Stimulated activated CD8-positive, alpha-beta memory T cell treated with anti-CD3 and anti-CD28 coated beads, Interleukin-7, amount 100 ng/mL, for 24 hours (primary cell): ENCODE results near the gene SKA3.

ENCODE experiments used
- DNase-seq: peaks from one replicate; pipeline ENCODE4 v3.0.0-alpha.2; 2020; ENCODE audit warnings: low read depth

SKA3 gene

GRCh38 chr13:21115231-21115630, 61.1 kb downstream of the SKA3 start:
- no peak for DNase-seq

- no peak for DNase-seq
These were observed 64.8 kb downstream of the SKA3 start for GRCh38 chr13:21111546-21111945.

- DNase-seq: no peak
These were observed 67.2 kb downstream of the SKA3 start for GRCh38 chr13:21109168-21109567.

- DNase-seq: no peak
These were observed 70.3 kb downstream of the SKA3 start for GRCh38 chr13:21106089-21106488.

GRCh38 chr13:21104199-21105019, 71.9 kb downstream of the SKA3 start:
- DNase-seq: no peak
